ENCODE data around the gene HMX1. TPM values are rescaled to one million over a fixed set of nuclear protein-coding genes. Genes with fewer than 3 reads are reported as not detected.

The HMX1 gene
- total RNA-seq, 2 experiments from 2014 or later: not detected

GRCh38 chr4:8894424-8894816 is 22.8 kb upstream of the HMX1 start:
- H3K36me3 Mint-ChIP-seq (ENCODE audit: low read depth): peaks cover 2% of the 10 kb centered on the region
- no peaks in the 10 kb centered on the region for H3K9me3 Mint-ChIP-seq (ENCODE audit: insufficient read depth)
- CTCF ChIA-PET: no interaction called here
- no peak overlapping the region for H3K4me3 Mint-ChIP-seq
- ATAC-seq (no peak), DNase-seq (no peak)
- no peak overlapping the region for H3K27ac Mint-ChIP-seq
- H3K27me3 Mint-ChIP-seq (ENCODE audit: low read depth): peaks cover 35% of the 10 kb centered on the region
- POLR2A ChIA-PET: no interaction called here
- no peaks in the 10 kb centered on the region for H3K4me1 Mint-ChIP-seq (ENCODE audit: low read depth)

- no peak for DNase-seq
- ATAC-seq: no peak
- H3K27me3 Mint-ChIP-seq (ENCODE audit: low read depth): peaks cover 40% of the 10 kb centered on the region
- H3K4me1 Mint-ChIP-seq (ENCODE audit: low read depth): no peaks in the 10 kb centered on the region
- no peak overlapping the region for H3K27ac Mint-ChIP-seq
- ChIA-PET POLR2A (no interaction called here), CTCF (no interaction called here)
- H3K9me3 Mint-ChIP-seq (ENCODE audit: insufficient read depth): no peaks in the 10 kb centered on the region
- no peak overlapping the region for H3K4me3 Mint-ChIP-seq
- peaks cover 2% of the 10 kb centered on the region for H3K36me3 Mint-ChIP-seq (ENCODE audit: low read depth)
These were observed 22.2 kb upstream of the HMX1 start for GRCh38 chr4:8893624-8894423.

GRCh38 chr4:8893227-8893623 is 21.6 kb upstream of the HMX1 start:
- ATAC-seq: no peak
- Mint-ChIP-seq H3K27me3 (ENCODE audit: low read depth) (peaks cover 43% of the 10 kb centered on the region), H3K4me3 (no peak overlapping the region), H3K4me1 (ENCODE audit: low read depth) (no peaks in the 10 kb centered on the region), H3K27ac (no peak overlapping the region), H3K36me3 (ENCODE audit: low read depth) (peaks cover 2% of the 10 kb centered on the region), H3K9me3 (ENCODE audit: insufficient read depth) (no peaks in the 10 kb centered on the region)
- DNase-seq: no peak
- CTCF ChIA-PET: no interaction called here
- POLR2A ChIA-PET: no interaction called here

- no peak overlapping the region for H3K4me3 Mint-ChIP-seq
- no peaks in the 10 kb centered on the region for H3K4me1 Mint-ChIP-seq (ENCODE audit: low read depth)
- no peak for DNase-seq
- H3K9me3 Mint-ChIP-seq (ENCODE audit: insufficient read depth): no peaks in the 10 kb centered on the region
- no peak for ATAC-seq
- ChIA-PET POLR2A (no interaction called here), CTCF (no interaction called here)
- no peak overlapping the region for H3K27ac Mint-ChIP-seq
- H3K27me3 Mint-ChIP-seq (ENCODE audit: low read depth): peaks cover 43% of the 10 kb centered on the region
- peaks cover 2% of the 10 kb centered on the region for H3K36me3 Mint-ChIP-seq (ENCODE audit: low read depth)
These were observed 21.1 kb upstream of the HMX1 start for GRCh38 chr4:8892556-8893226.

- H3K27me3 Mint-ChIP-seq (ENCODE audit: low read depth): peaks cover 40% of the 10 kb centered on the region
- no peaks in the 10 kb centered on the region for H3K4me1 Mint-ChIP-seq (ENCODE audit: low read depth)
- no peak overlapping the region for H3K27ac Mint-ChIP-seq
- ATAC-seq (no peak), DNase-seq (no peak)
- no peaks in the 10 kb centered on the region for H3K9me3 Mint-ChIP-seq (ENCODE audit: insufficient read depth)
- ChIA-PET POLR2A (interaction anchor here (0.6 to 0.7 kb wide), 2 partner anchors 66 to 692 kb away, joined by 3 read pairs; no protein-coding TSS in a partner anchor), CTCF (no interaction called here)
- H3K36me3 Mint-ChIP-seq (ENCODE audit: low read depth): peaks cover 2% of the 10 kb centered on the region
- no peak overlapping the region for H3K4me3 Mint-ChIP-seq
These were observed 20.3 kb upstream of the HMX1 start for GRCh38 chr4:8891646-8892555.

- no peaks in the 10 kb centered on the region for H3K9me3 Mint-ChIP-seq (ENCODE audit: insufficient read depth)
- CTCF ChIA-PET: no interaction called here
- H3K4me3 Mint-ChIP-seq: no peak overlapping the region
- no peak for DNase-seq
- peaks cover 40% of the 10 kb centered on the region for H3K27me3 Mint-ChIP-seq (ENCODE audit: low read depth)
- POLR2A ChIA-PET: interaction anchor here (0.6 to 0.7 kb wide), 2 partner anchors 65 to 692 kb away, joined by 3 read pairs; no protein-coding TSS in a partner anchor
- ATAC-seq: no peak
- peaks cover 2% of the 10 kb centered on the region for H3K36me3 Mint-ChIP-seq (ENCODE audit: low read depth)
- no peaks in the 10 kb centered on the region for H3K4me1 Mint-ChIP-seq (ENCODE audit: low read depth)
- H3K27ac Mint-ChIP-seq: no peak overlapping the region
These were observed 19.6 kb upstream of the HMX1 start for GRCh38 chr4:8891255-8891645.

- no peak for DNase-seq
- CTCF ChIA-PET: no interaction called here
- no peak overlapping the region for H3K27ac Mint-ChIP-seq
- no peaks in the 10 kb centered on the region for H3K4me1 Mint-ChIP-seq (ENCODE audit: low read depth)
- H3K4me3 Mint-ChIP-seq: no peak overlapping the region
- H3K36me3 Mint-ChIP-seq (ENCODE audit: low read depth): peaks cover 2% of the 10 kb centered on the region
- H3K27me3 Mint-ChIP-seq (ENCODE audit: low read depth): peaks cover 39% of the 10 kb centered on the region
- POLR2A ChIA-PET: no interaction called here
- H3K9me3 Mint-ChIP-seq (ENCODE audit: insufficient read depth): no peaks in the 10 kb centered on the region
- ATAC-seq: no peak
These were observed 17.2 kb upstream of the HMX1 start for GRCh38 chr4:8888856-8889255.

- POLR2A ChIA-PET: no interaction called here
- DNase-seq (no peak), ATAC-seq (no peak)
- no peak overlapping the region for H3K27ac Mint-ChIP-seq
- H3K4me3 Mint-ChIP-seq: no peak overlapping the region
- no peaks in the 10 kb centered on the region for H3K4me1 Mint-ChIP-seq (ENCODE audit: low read depth)
- peaks cover 2% of the 10 kb centered on the region for H3K36me3 Mint-ChIP-seq (ENCODE audit: low read depth)
- CTCF ChIA-PET: no interaction called here
- no peaks in the 10 kb centered on the region for H3K9me3 Mint-ChIP-seq (ENCODE audit: insufficient read depth)
- peaks cover 26% of the 10 kb centered on the region for H3K27me3 Mint-ChIP-seq (ENCODE audit: low read depth)
These were observed 15.2 kb upstream of the HMX1 start for GRCh38 chr4:8886612-8887406.

- CTCF ChIA-PET: no interaction called here
- Mint-ChIP-seq H3K9me3 (ENCODE audit: insufficient read depth) (no peaks in the 10 kb centered on the region), H3K36me3 (ENCODE audit: low read depth) (no peaks in the 10 kb centered on the region), H3K27me3 (ENCODE audit: low read depth) (peaks cover 14% of the 10 kb centered on the region), H3K4me3 (no peak overlapping the region), H3K27ac (no peak overlapping the region), H3K4me1 (ENCODE audit: low read depth) (no peaks in the 10 kb centered on the region)
- DNase-seq (no peak), ATAC-seq (no peak)
- POLR2A ChIA-PET: no interaction called here
These were observed 10.6 kb upstream of the HMX1 start for GRCh38 chr4:8882239-8882638.

- ATAC-seq: no peak
- no peak for DNase-seq
- Mint-ChIP-seq H3K4me1 (ENCODE audit: low read depth) (no peaks in the 10 kb centered on the region), H3K27me3 (ENCODE audit: low read depth) (peaks cover 27% of the 10 kb centered on the region), H3K4me3 (no peak overlapping the region), H3K27ac (no peak overlapping the region), H3K9me3 (ENCODE audit: insufficient read depth) (no peaks in the 10 kb centered on the region), H3K36me3 (ENCODE audit: low read depth) (no peaks in the 10 kb centered on the region)
- ChIA-PET CTCF (no interaction called here), POLR2A (no interaction called here)
These were observed 9.2 kb upstream of the HMX1 start for GRCh38 chr4:8880851-8881250.

GRCh38 chr4:8879574-8879973 is 7.9 kb upstream of the HMX1 start:
- H3K27me3 Mint-ChIP-seq (ENCODE audit: low read depth): peaks cover 34% of the 10 kb centered on the region
- ChIA-PET CTCF (no interaction called here), POLR2A (no interaction called here)
- H3K36me3 Mint-ChIP-seq (ENCODE audit: low read depth): no peaks in the 10 kb centered on the region
- no peaks in the 10 kb centered on the region for H3K9me3 Mint-ChIP-seq (ENCODE audit: insufficient read depth)
- no peak overlapping the region for H3K4me3 Mint-ChIP-seq
- H3K4me1 Mint-ChIP-seq (ENCODE audit: low read depth): no peaks in the 10 kb centered on the region
- no peak overlapping the region for H3K27ac Mint-ChIP-seq
- ATAC-seq (no peak), DNase-seq (no peak)

Data from activated CD8-positive, alpha-beta T cell treated with anti-CD3 and anti-CD28 coated beads, Interleukin-2, amount 10 ng/mL, durations not matched to agents 7 days and 5 days (primary cell).